K562 (cell line): Measurements from ENCODE around the gene TRIM13. TPM values are rescaled to one million over a fixed set of nuclear protein-coding genes. Genes with fewer than 3 reads are reported as not detected.

Experiments
- BCL6 ChIP-seq: fragments of 250-450 bp; sonication (Bioruptor Pico); IDR thresholded peaks from 2 replicates; pipeline ENCODE4 v1.4.0; 2020
- BRD4 ChIP-seq: fragments of 200-600 bp; sonication (generic); IDR thresholded peaks from 2 replicates; pipeline ENCODE4 v1.6.1; 2017; ENCODE audit warnings: inconsistent platforms
- CCAR2 ChIP-seq: fragments of 200-400 bp; formaldehyde crosslinking; IDR thresholded peaks from 2 replicates; pipeline ENCODE4 v1.6.1; 2017; ENCODE audit warnings: mild to moderate bottlenecking, low read depth, low read length
- CHD7 ChIP-seq: fragments of 200-600 bp; sonication (generic); IDR thresholded peaks from one replicate; pipeline ENCODE4 v1.6.1; 2012; ENCODE audit warnings: mild to moderate bottlenecking, low read depth, low read length, inconsistent platforms
- CXXC5 ChIP-seq: fragments of 250-450 bp; sonication (Bioruptor Pico); IDR thresholded peaks from 2 replicates; pipeline ENCODE4 v1.8.0; 2022; ENCODE audit warnings: inconsistent platforms, mild to moderate bottlenecking, moderate library complexity
- EGR1 ChIP-seq: fragments of 450-650 bp; conservative IDR thresholded peaks from 2 replicates; pipeline ENCODE4 v1.6.1; 2017; ENCODE audit warnings: mild to moderate bottlenecking
- HDAC1 ChIP-seq, 2 experiments: fragments of 450-650 bp; IDR thresholded peaks; 2 replicates each; pipeline ENCODE4 v1.6.1; 2016 to 2017; ENCODE audit warnings: inconsistent platforms in 1 of 2, mild to moderate bottlenecking in 1 of 2, moderate library complexity in 1 of 2
- SMAD4 ChIP-seq: fragments of 250-450 bp; sonication (Bioruptor Pico); conservative IDR thresholded peaks from 2 replicates; pipeline ENCODE4 v1.8.0; 2021; ENCODE audit warnings: inconsistent platforms, mild to moderate bottlenecking, moderate library complexity
- ZNF740 ChIP-seq, 3 experiments: fragments of 200-800 bp in 1 of 3; sonication (Bioruptor generic) in 1 of 3; sonication (generic) in 1 of 3; formaldehyde crosslinking in 1 of 3; IDR thresholded peaks; 2 replicates each; pipeline versions ENCODE4 v1.6.1 to v1.8.0; 2016 to 2022; ENCODE audit warnings: mild to moderate bottlenecking in 2 of 3, missing compliant biosample characterization in 2 of 3, missing genetic modification characterization in 2 of 3, missing genetic modification reagents in 1 of 3
- polyA plus RNA-seq, 8 experiments: library from polyadenylated mRNA; depleted of rRNA in 4 of 8; stranded (reverse) in 5 of 8; unstranded in 3 of 8; fragments of >200 nt; fragmentation: Nextera tagmentation in 2 of 8; fragmentation: Illumina TruSeq in 1 of 8; extraction: Ambion mirVana in 2 of 8; extraction: Trizol in 1 of 8; gene quantifications; 2 replicates each; pipeline versions ENCODE4 v1.2.1 to v1.2.3, GENCODE V29; 2011 to 2014; ENCODE audit warnings: inconsistent platforms in 1 of 8, missing spikeins in 1 of 8
- total RNA-seq, 7 experiments: library from RNA; depleted of rRNA in 6 of 7; stranded (reverse); fragments of >200 nt in 6 of 7; fragmentation: Illumina TruSeq in 2 of 7; extraction: Trizol in 2 of 7; gene quantifications; 2 replicates each; pipeline versions ENCODE4 v1.2.1 to v1.2.3, GENCODE V29; 2011 to 2021; ENCODE audit warnings: low replicate concordance in 1 of 7
- TF ChIP-seq, protein P1 (sequence below): fragments of 250-450 bp; sonication (Bioruptor Pico); IDR thresholded peaks from 2 replicates; pipeline ENCODE4 v1.8.0; 2022; ENCODE audit warnings: moderate library complexity, mild to moderate bottlenecking, inconsistent platforms

Gene TRIM13
- total and polyA plus RNA-seq, 9 of the 15 experiments (the other 6 are each of a cell fraction or from before 2014, with no cell fraction given), result 12.1 to 30.6 (median 17.8) TPM

GRCh38 chr13:50038266-50038665 is 41.4 kb downstream of the TRIM13 start (continued):
- no peak for TF ChIP-seq CCAR2
- no peak for TF ChIP-seq HDAC1 (IDR thresholded peaks at IDR 0.05)
- no peak for TF ChIP-seq BCL6 (CRISPR knock-in tag)
- TF ChIP-seq, protein P1, sequence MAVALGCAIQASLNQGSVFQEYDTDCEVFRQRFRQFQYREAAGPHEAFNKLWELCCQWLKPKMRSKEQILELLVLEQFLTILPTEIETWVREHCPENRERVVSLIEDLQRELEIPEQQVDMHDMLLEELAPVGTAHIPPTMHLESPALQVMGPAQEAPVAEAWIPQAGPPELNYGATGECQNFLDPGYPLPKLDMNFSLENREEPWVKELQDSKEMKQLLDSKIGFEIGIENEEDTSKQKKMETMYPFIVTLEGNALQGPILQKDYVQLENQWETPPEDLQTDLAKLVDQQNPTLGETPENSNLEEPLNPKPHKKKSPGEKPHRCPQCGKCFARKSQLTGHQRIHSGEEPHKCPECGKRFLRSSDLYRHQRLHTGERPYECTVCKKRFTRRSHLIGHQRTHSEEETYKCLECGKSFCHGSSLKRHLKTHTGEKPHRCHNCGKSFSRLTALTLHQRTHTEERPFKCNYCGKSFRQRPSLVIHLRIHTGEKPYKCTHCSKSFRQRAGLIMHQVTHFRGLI, result no peak
- TF ChIP-seq EGR1, result no peak
- TF ChIP-seq ZNF740 (CRISPR knock-in tag; IDR thresholded peaks at IDR 0.05), result no peak
- TF ChIP-seq ZNF740 (tag; IDR thresholded peaks at IDR 0.05), result no peak
- no peak for TF ChIP-seq BRD4
- TF ChIP-seq CXXC5 (CRISPR knock-in tag), result no peak
- no peak for TF ChIP-seq CHD7
- no peak for TF ChIP-seq SMAD4 (CRISPR knock-in tag)
